Hepatocyte (in vitro differentiated cells): ENCODE results near the gene FCHSD2.

Experiments used
- CTCF ChIP-seq: fragments of 200-600 bp; sonication (generic); IDR thresholded peaks from 2 replicates; pipeline ENCODE4 v1.5.1; 2016; ENCODE audit warnings: antibody characterized with exemption, mild to moderate bottlenecking; ENCODE audit not compliant: poor library complexity
- EZH2 ChIP-seq: fragments of 200-600 bp; sonication (generic); IDR thresholded peaks from 2 replicates; pipeline ENCODE4 v1.6.1; 2016; ENCODE audit warnings: antibody characterized with exemption, mild to moderate bottlenecking, borderline replicate concordance
- EZH2phosphoT487 ChIP-seq: fragments of 200-600 bp; sonication (generic); IDR thresholded peaks from one replicate; pipeline ENCODE4 v1.6.1; 2018; ENCODE audit warnings: antibody characterized with exemption, mild to moderate bottlenecking, low read depth, moderate library complexity; ENCODE audit not compliant: unreplicated experiment, severe bottlenecking

DNA sequence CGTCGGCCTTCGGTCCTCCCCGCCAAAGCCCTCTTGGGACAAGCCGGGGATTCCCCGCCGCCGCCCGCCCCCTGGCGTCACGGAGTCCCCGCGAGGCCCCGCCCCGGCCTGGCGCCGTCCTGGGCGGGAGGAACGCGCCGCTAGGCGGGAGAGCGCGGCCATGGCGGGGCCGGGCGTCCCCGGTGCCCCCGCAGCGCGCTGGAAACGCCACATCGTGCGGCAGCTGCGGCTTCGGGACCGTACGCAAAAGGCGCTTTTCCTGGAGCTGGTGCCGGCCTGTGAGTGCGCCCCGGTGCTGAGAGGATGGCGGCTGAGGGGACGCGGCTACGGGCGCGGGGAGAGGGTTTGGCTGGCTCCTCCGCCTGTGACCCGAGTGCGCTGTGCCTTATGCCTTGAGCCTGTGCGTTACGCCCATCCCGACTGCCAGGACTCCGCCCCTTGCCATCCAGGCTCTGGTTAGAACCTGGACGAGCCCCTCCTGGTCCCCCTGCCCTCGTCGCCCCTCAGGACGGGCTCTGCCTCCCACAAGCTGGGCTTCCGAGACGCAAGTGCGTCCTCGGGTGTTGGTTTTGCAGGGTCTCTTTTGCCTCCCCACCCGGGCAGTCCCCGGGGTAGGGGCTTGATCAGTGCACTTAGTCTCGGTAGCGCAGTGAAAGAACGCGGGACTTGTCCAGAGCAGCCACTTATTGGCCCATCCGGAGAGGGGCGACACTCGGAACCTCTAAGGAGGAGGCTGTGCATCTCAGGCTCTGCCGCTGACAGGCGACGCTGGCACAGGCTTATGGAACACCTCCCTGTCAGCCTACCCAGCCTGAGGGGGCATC is 327.6 kb downstream of the FCHSD2 start, which contains the start of gene ATG16L2:
- TF ChIP-seq EZH2 (no peak), CTCF (peak; percentile 15), EZH2phosphoT487 (no peak)
